Cardiac muscle cell (in vitro differentiated cells and primary cell): ENCODE measurements around the gene RIPK1. TPM values are rescaled to one million over a fixed set of nuclear protein-coding genes. Genes with fewer than 3 reads are reported as not detected.
"Not testable (repeated sequence)": the region's sequence is repeated elsewhere in the genome, so short reads cannot be mapped to it uniquely, and the experiment has no call there.

ENCODE experiments used
- DNase-seq, 2 donors: peaks; one replicate each; pipeline versions ENCODE4 v3.0.0 to v3.0.0-alpha.2; 2010 to 2017; ENCODE audit warnings: low read depth in 1 of 2, low spot score in 1 of 2
- H3K27ac ChIP-seq: fragments of 200-600 bp; sonication (generic); 2 replicates; pipeline ENCODE4 v1.5.1; 2016
- H3K27me3 ChIP-seq: fragments of 200-600 bp; sonication (generic); 2 replicates; pipeline ENCODE4 v1.6.0; 2016; ENCODE audit warnings: control low read depth
- H3K36me3 ChIP-seq: fragments of 200-600 bp; sonication (generic); 2 replicates; pipeline ENCODE4 v1.5.1; 2016; ENCODE audit warnings: control low read depth
- H3K4me1 ChIP-seq: fragments of 200-600 bp; sonication (generic); 2 replicates; pipeline ENCODE4 v1.8.1; 2017; ENCODE audit warnings: low read depth, mild to moderate bottlenecking, mixed run types
- H3K4me3 ChIP-seq: fragments of 200-600 bp; sonication (generic); 2 replicates; pipeline ENCODE4 v1.5.1; 2016; ENCODE audit warnings: mild to moderate bottlenecking
- H3K9me3 ChIP-seq: fragments of 200-600 bp; sonication (generic); 2 replicates; pipeline ENCODE4 v1.5.1; 2017; ENCODE audit warnings: low read depth, mild to moderate bottlenecking, control low read depth
- CTCF ChIP-seq: IDR thresholded peaks from 2 replicates; pipeline ENCODE4 v1.5.1; 2012; ENCODE audit warnings: low read depth, mild to moderate bottlenecking, low read length
- polyA plus RNA-seq: library from polyadenylated mRNA; unstranded; fragments of >200 nt; fragmentation: Nextera tagmentation; extraction: Ambion mirVana; gene quantifications from 2 replicates; pipeline ENCODE4 v1.2.1, GENCODE V29; 2016
- total RNA-seq: library from RNA; depleted of rRNA; stranded (reverse); fragments of >200 nt; gene quantifications from 2 replicates; pipeline ENCODE4 v1.2.3, GENCODE V29; 2016

RIPK1 gene
- total and polyA plus RNA-seq, 2 experiments from 2014 or later: 3.4 to 7.4 TPM

- no peaks in the 10 kb centered on the region for H3K4me1 ChIP-seq
Observed at GRCh38 chr6:3023663-3024483, 44.4 kb upstream of the RIPK1 start.

GRCh38 chr6:3026791-3027626 lies 41.3 kb upstream of the RIPK1 start:
- H3K4me1 ChIP-seq: peaks cover 7% of the 10 kb centered on the region
- peak overlapping the region; percentile 14 for H3K27ac ChIP-seq
- H3K4me3 ChIP-seq: no peak overlapping the region
- H3K9me3 ChIP-seq: no peaks in the 10 kb centered on the region
- H3K27me3 ChIP-seq: no peaks in the 10 kb centered on the region
- no peaks in the 10 kb centered on the region for H3K36me3 ChIP-seq
- DNase-seq: peak in 1 of 2 donors; percentile 21
- TF ChIP-seq CTCF: no peak

More at GRCh38 chr6:3023663-3024483, 44.4 kb upstream of the RIPK1 start:
- TF ChIP-seq CTCF: no peak
- no peaks in the 10 kb centered on the region for H3K9me3 ChIP-seq
- no peak overlapping the region for H3K27ac ChIP-seq
- H3K36me3 ChIP-seq: peaks cover 5% of the 10 kb centered on the region
- H3K4me3 ChIP-seq: no peak overlapping the region
- peak; percentile 9 to 97 for DNase-seq
- H3K27me3 ChIP-seq: no peaks in the 10 kb centered on the region

- H3K27ac ChIP-seq, H3K36me3 ChIP-seq, H3K27me3 ChIP-seq, H3K4me3 ChIP-seq, H3K9me3 ChIP-seq, DNase-seq, H3K4me1 ChIP-seq: not testable (repeated sequence)
Observed at GRCh38 chr6:3028156-3028555, 40.1 kb upstream of the RIPK1 start.

GRCh38 chr6:3031857-3032640 lies 36.2 kb upstream of the RIPK1 start:
- Histone ChIP-seq H3K27me3 (no peaks in the 10 kb centered on the region), H3K9me3 (no peaks in the 10 kb centered on the region), H3K4me1 (peaks cover 7% of the 10 kb centered on the region), H3K36me3 (no peaks in the 10 kb centered on the region), H3K27ac (no peak overlapping the region), H3K4me3 (no peak overlapping the region)
- TF ChIP-seq CTCF: no peak
- DNase-seq: peak in 1 of 2 donors; percentile 27

GRCh38 chr6:3032986-3033385 lies 35.3 kb upstream of the RIPK1 start:
- no peaks in the 10 kb centered on the region for H3K27me3 ChIP-seq
- H3K9me3 ChIP-seq: no peaks in the 10 kb centered on the region
- no peak overlapping the region for H3K27ac ChIP-seq
- peaks cover 10% of the 10 kb centered on the region for H3K4me1 ChIP-seq
- no peak for DNase-seq
- H3K4me3 ChIP-seq: no peak overlapping the region
- TF ChIP-seq CTCF: no peak
- H3K36me3 ChIP-seq: no peaks in the 10 kb centered on the region
